Mesenchymal stem cell (in vitro differentiated cells and primary cell): ENCODE data around the gene RTL10.

Source experiments
- DNase-seq: peaks from one replicate; pipeline ENCODE4 v3.0.0-alpha.2; 2013
- H2AFZ ChIP-seq: one replicate; pipeline ENCODE4 v1.6.1; 2013; ENCODE audit warnings: low read depth, mild to moderate bottlenecking, control low read depth, inconsistent platforms, low read length, moderate library complexity
- H2AK5ac ChIP-seq: 2 replicates; pipeline ENCODE4 v1.6.1; 2013; ENCODE audit warnings: low read length, moderate library complexity, mild to moderate bottlenecking, inconsistent platforms; ENCODE audit not compliant: severe bottlenecking
- H2BK120ac ChIP-seq: one replicate; pipeline ENCODE4 v1.6.1; 2013; ENCODE audit warnings: low read depth, mild to moderate bottlenecking, inconsistent platforms, low read length, moderate library complexity
- H2BK12ac ChIP-seq, 2 experiments: one replicate each; pipeline ENCODE4 v1.6.1; 2013; ENCODE audit warnings: inconsistent platforms in 2 of 2, low read length in 2 of 2, mild to moderate bottlenecking in 2 of 2, moderate library complexity in 2 of 2, control low read depth in 1 of 2
- H2BK15ac ChIP-seq: one replicate; pipeline ENCODE4 v1.6.1; 2013; ENCODE audit warnings: mild to moderate bottlenecking, low read depth, inconsistent platforms; ENCODE audit not compliant: poor library complexity, severe bottlenecking
- H2BK5ac ChIP-seq: 2 replicates; pipeline ENCODE4 v1.6.1; 2013; ENCODE audit warnings: low read depth, mild to moderate bottlenecking, low read length, control low read depth, inconsistent platforms; ENCODE audit not compliant: poor library complexity, severe bottlenecking
- H3K14ac ChIP-seq, 2 experiments: one replicate each; pipeline ENCODE4 v1.6.1; 2013; ENCODE audit warnings: inconsistent platforms in 2 of 2, low read length in 2 of 2, control low read depth in 1 of 2, mild to moderate bottlenecking in 1 of 2, moderate library complexity in 1 of 2
- H3K18ac ChIP-seq, 2 experiments: one replicate each; pipeline ENCODE4 v1.6.1; 2013; ENCODE audit warnings: inconsistent platforms in 2 of 2, low read length in 2 of 2, control low read depth in 1 of 2, low read depth in 1 of 2, mild to moderate bottlenecking in 1 of 2
- H3K23ac ChIP-seq, 2 experiments: one replicate each; pipeline ENCODE4 v1.6.1; 2013; ENCODE audit warnings: inconsistent platforms in 2 of 2, low read length in 2 of 2, mild to moderate bottlenecking in 2 of 2, moderate library complexity in 2 of 2, control low read depth in 1 of 2
- H3K27ac ChIP-seq: 2 replicates; pipeline ENCODE4 v1.5.1; 2013; ENCODE audit warnings: mild to moderate bottlenecking, moderate library complexity, low read length, control low read depth, inconsistent platforms; ENCODE audit not compliant: poor library complexity, severe bottlenecking
- H3K27me3 ChIP-seq, 2 experiments: 2 replicates each; pipeline versions ENCODE4 v1.6.1 to v1.7.0; 2013; ENCODE audit warnings: low read length in 2 of 2, mild to moderate bottlenecking in 2 of 2, moderate library complexity in 2 of 2, control low read depth in 1 of 2, inconsistent platforms in 1 of 2; ENCODE audit not compliant: control insufficient read depth in 1 of 2, insufficient read depth in 1 of 2
- H3K36me3 ChIP-seq, 2 experiments: 2 replicates each; pipeline versions ENCODE4 v1.6.1 to v1.7.0; 2013; ENCODE audit warnings: low read length in 2 of 2, control low read depth in 1 of 2, inconsistent platforms in 1 of 2, low read depth in 1 of 2, mild to moderate bottlenecking in 1 of 2; ENCODE audit not compliant: insufficient read depth in 2 of 2, control insufficient read depth in 1 of 2
- H3K4ac ChIP-seq, 2 experiments: one replicate each; pipeline ENCODE4 v1.6.1; 2013; ENCODE audit warnings: inconsistent platforms in 2 of 2, low read length in 2 of 2, mild to moderate bottlenecking in 2 of 2, moderate library complexity in 2 of 2, control low read depth in 1 of 2, low read depth in 1 of 2
- H3K4me1 ChIP-seq: 2 replicates; pipeline ENCODE4 v1.6.1; 2013; ENCODE audit warnings: low read depth, low read length, control low read depth; ENCODE audit not compliant: control insufficient read depth, insufficient read depth
- H3K4me2 ChIP-seq: 2 replicates; pipeline ENCODE4 v1.6.1; 2013; ENCODE audit warnings: low read length, mild to moderate bottlenecking, inconsistent platforms; ENCODE audit not compliant: poor library complexity, severe bottlenecking
- H3K4me3 ChIP-seq, 2 experiments: 2 replicates each; pipeline versions ENCODE4 v1.5.1 to v1.7.0; 2013; ENCODE audit warnings: low read length in 2 of 2, mild to moderate bottlenecking in 2 of 2, control low read depth in 1 of 2, low read depth in 1 of 2; ENCODE audit not compliant: insufficient read depth in 1 of 2
- H3K79me1 ChIP-seq: replicated peaks from 2 replicates; pipeline ENCODE4 v1.6.1; 2013; ENCODE audit warnings: mild to moderate bottlenecking, control low read depth, low read length, inconsistent platforms; ENCODE audit not compliant: poor library complexity, severe bottlenecking
- H3K9ac ChIP-seq: 2 replicates; pipeline ENCODE4 v1.7.0; 2013; ENCODE audit warnings: mild to moderate bottlenecking, low read length, moderate library complexity
- H3K9me3 ChIP-seq: 2 replicates; pipeline ENCODE4 v1.7.0; 2013; ENCODE audit warnings: mild to moderate bottlenecking, low read length; ENCODE audit not compliant: control insufficient read depth
- H4K8ac ChIP-seq: one replicate; pipeline ENCODE4 v1.6.1; 2013; ENCODE audit warnings: inconsistent platforms, mild to moderate bottlenecking, low read length, moderate library complexity
- H4K91ac ChIP-seq: one replicate; pipeline ENCODE4 v1.6.1; 2013; ENCODE audit warnings: mild to moderate bottlenecking, low read length, inconsistent platforms
- WGBS: methylation state at CpG from one replicate; pipeline ENCODE4 v1.1.7; 2013; ENCODE audit warnings: mixed read lengths; 5-methylcytosine and 5-hydroxymethylcytosine counted together

Gene RTL10

GRCh38 chr22:19895160-19895849 lies 40.6 kb upstream of the RTL10 start:
- Histone ChIP-seq H3K27ac (no peak overlapping the region), H2AK5ac (no peak overlapping the region), H2BK120ac (no peak overlapping the region), H2BK15ac (no peak overlapping the region), H3K4me1 (peaks cover 32% of the 10 kb centered on the region), H3K18ac (no peak overlapping the region), H3K4ac (no peak overlapping the region), H3K27me3 (no peaks in the 10 kb centered on the region), H3K4me2 (no peak overlapping the region), H3K4me3 (no peak overlapping the region), H3K79me1 (no peaks in the 10 kb centered on the region), H4K8ac (no peak overlapping the region), H2BK5ac (no peak overlapping the region), H3K36me3 (peaks cover 18 to 40% of the 10 kb centered on the region in 2 experiments), H3K9ac (no peak overlapping the region), H3K9me3 (no peaks in the 10 kb centered on the region), H2BK12ac (no peak overlapping the region), H3K14ac (no peak overlapping the region), H2AFZ (no peak overlapping the region), H3K23ac (no peak overlapping the region), H4K91ac (peak overlapping the region; percentile 14)
- DNase-seq: no peak
- WGBS: 97% methylated on average over 23 of the region's 23 CpGs

GRCh38 chr22:19893363-19893762 lies 38.7 kb upstream of the RTL10 start:
- peaks cover 36% of the 10 kb centered on the region for H3K4me1 ChIP-seq

GRCh38 chr22:19892925-19893324 lies 38.3 kb upstream of the RTL10 start:
- Histone ChIP-seq H3K9ac (no peak overlapping the region), H3K4me3 (no peak overlapping the region), H2BK15ac (peak overlapping the region; percentile 71), H3K9me3 (no peaks in the 10 kb centered on the region), H2BK5ac (no peak overlapping the region), H3K4me2 (no peak overlapping the region), H3K18ac (peak overlapping the region; percentile 67 to 92), H2AFZ (peak overlapping the region; percentile 32), H3K4ac (peak overlapping the region; percentile 45 to 76), H4K8ac (peak overlapping the region; percentile 89), H2AK5ac (peak overlapping the region; percentile 24), H3K27ac (peak overlapping the region; percentile 88), H3K14ac (peak overlapping the region in 1 of 2 experiments; percentile 84), H3K4me1 (peaks cover 36% of the 10 kb centered on the region), H3K36me3 (peaks cover 15 to 32% of the 10 kb centered on the region in 2 experiments), H3K27me3 (no peaks in the 10 kb centered on the region), H3K23ac (no peak overlapping the region), H2BK120ac (peak overlapping the region; percentile 82), H2BK12ac (peak overlapping the region; percentile 4 to 93), H3K79me1 (no peaks in the 10 kb centered on the region), H4K91ac (peak overlapping the region; percentile 83)
- 49% methylated on average over 13 of the region's 13 CpGs for WGBS
- peak; percentile 46 for DNase-seq

More at GRCh38 chr22:19893363-19893762, 38.7 kb upstream of the RTL10 start:
- Histone ChIP-seq H2AFZ (no peak overlapping the region), H2BK15ac (no peak overlapping the region), H4K91ac (peak overlapping the region; percentile 83), H2BK5ac (no peak overlapping the region), H3K9ac (no peak overlapping the region), H3K4me3 (no peak overlapping the region), H3K27me3 (no peaks in the 10 kb centered on the region), H3K9me3 (no peaks in the 10 kb centered on the region), H2AK5ac (peak overlapping the region; percentile 63), H3K27ac (no peak overlapping the region), H4K8ac (peak overlapping the region; percentile 89), H3K18ac (peak overlapping the region; percentile 67 to 92), H3K4me2 (no peak overlapping the region), H3K4ac (peak overlapping the region in 1 of 2 experiments; percentile 45), H3K14ac (peak overlapping the region in 1 of 2 experiments; percentile 35), H3K23ac (peak overlapping the region in 1 of 2 experiments; percentile 0), H3K36me3 (peaks cover 18 to 33% of the 10 kb centered on the region in 2 experiments), H2BK12ac (peak overlapping the region; percentile 4 to 93), H2BK120ac (peak overlapping the region; percentile 82), H3K79me1 (no peaks in the 10 kb centered on the region)
- no peak for DNase-seq
- WGBS: 94% methylated on average over 15 of the region's 15 CpGs

- peak overlapping the region; percentile 73 for H2AK5ac ChIP-seq
- peak overlapping the region; percentile 77 for H2BK120ac ChIP-seq
- no peak overlapping the region for H2AFZ ChIP-seq
- H3K4me1 ChIP-seq: peaks cover 37% of the 10 kb centered on the region
- H3K36me3 ChIP-seq: peaks cover 10 to 26% of the 10 kb centered on the region in 2 experiments
- H2BK12ac ChIP-seq: peak overlapping the region; percentile 63 to 84
- H3K9ac ChIP-seq: no peak overlapping the region
- no peaks in the 10 kb centered on the region for H3K9me3 ChIP-seq
- H2BK15ac ChIP-seq: no peak overlapping the region
- H3K23ac ChIP-seq: no peak overlapping the region
- H2BK5ac ChIP-seq: peak overlapping the region; percentile 48
- H3K27me3 ChIP-seq: no peaks in the 10 kb centered on the region
- H3K4me2 ChIP-seq: peak overlapping the region; percentile 42
- H4K8ac ChIP-seq: peak overlapping the region; percentile 79
- 12% methylated on average over 23 of the region's 24 CpGs for WGBS
- peak overlapping the region; percentile 29 to 88 for H3K4ac ChIP-seq
- H3K4me3 ChIP-seq: no peak overlapping the region
- no peaks in the 10 kb centered on the region for H3K79me1 ChIP-seq
- DNase-seq: peak; percentile 56
- H4K91ac ChIP-seq: peak overlapping the region; percentile 96
- peak overlapping the region; percentile 79 to 81 for H3K18ac ChIP-seq
- H3K27ac ChIP-seq: peak overlapping the region; percentile 88
- H3K14ac ChIP-seq: no peak overlapping the region
These were observed 37.7 kb upstream of the RTL10 start for GRCh38 chr22:19892257-19892879.
